Natural killer cell treated with Interleukin-12 subunit alpha and Interleukin-12 subunit beta and Interleukin-15 and Interleukin-18, amount 100 ng/mL, for 72 hours (primary cell): ENCODE results near the gene PLAC8L1. TPM values are rescaled to one million over a fixed set of nuclear protein-coding genes. Genes with fewer than 3 reads are reported as not detected.

Experiments
- ATAC-seq, 2 donors: fragments of 150-1000 bp; cut with Tn5 transposase in 1 of 2; sonication (Bioruptor Pico), chemical (Tn5 transposase) in 1 of 2; 2 replicates each; pipeline ENCODE4 v1.10.0; 2021
- DNase-seq: peaks from one replicate; pipeline ENCODE4 v3.0.0; 2022; ENCODE audit warnings: low spot score
- H3K27ac Mint-ChIP-seq, 2 donors: 1 replicate in 1 of 2; 2 replicates in 1 of 2; pipeline ENCODE4 v1.8.0; 2022; ENCODE audit warnings: mixed read lengths in 2 of 2, mild to moderate bottlenecking in 1 of 2, moderate library complexity in 1 of 2
- H3K27me3 Mint-ChIP-seq, 2 donors: 1 replicate in 1 of 2; 2 replicates in 1 of 2; pipeline ENCODE4 v1.8.0; 2022; ENCODE audit warnings: mixed read lengths in 2 of 2
- H3K36me3 Mint-ChIP-seq: one replicate; pipeline ENCODE4 v1.8.0; 2022; ENCODE audit warnings: mixed read lengths
- H3K4me1 Mint-ChIP-seq, 2 donors: 1 replicate in 1 of 2; 2 replicates in 1 of 2; pipeline ENCODE4 v1.8.0; 2022; ENCODE audit warnings: low read depth in 2 of 2, mixed read lengths in 2 of 2, mild to moderate bottlenecking in 1 of 2
- H3K4me3 Mint-ChIP-seq: one replicate; pipeline ENCODE4 v1.8.0; 2022; ENCODE audit warnings: mixed read lengths
- H3K9me3 Mint-ChIP-seq: 2 replicates; pipeline ENCODE4 v1.8.0; 2022; ENCODE audit warnings: mixed read lengths
- total RNA-seq, 2 donors: library from RNA; stranded (reverse); gene quantifications; one replicate each; pipeline ENCODE4 v1.2.3, GENCODE V29; 2022

Gene PLAC8L1
- total RNA-seq, 2 donors from 2014 or later, result 2.5 TPM; not detected in 1

DNA sequence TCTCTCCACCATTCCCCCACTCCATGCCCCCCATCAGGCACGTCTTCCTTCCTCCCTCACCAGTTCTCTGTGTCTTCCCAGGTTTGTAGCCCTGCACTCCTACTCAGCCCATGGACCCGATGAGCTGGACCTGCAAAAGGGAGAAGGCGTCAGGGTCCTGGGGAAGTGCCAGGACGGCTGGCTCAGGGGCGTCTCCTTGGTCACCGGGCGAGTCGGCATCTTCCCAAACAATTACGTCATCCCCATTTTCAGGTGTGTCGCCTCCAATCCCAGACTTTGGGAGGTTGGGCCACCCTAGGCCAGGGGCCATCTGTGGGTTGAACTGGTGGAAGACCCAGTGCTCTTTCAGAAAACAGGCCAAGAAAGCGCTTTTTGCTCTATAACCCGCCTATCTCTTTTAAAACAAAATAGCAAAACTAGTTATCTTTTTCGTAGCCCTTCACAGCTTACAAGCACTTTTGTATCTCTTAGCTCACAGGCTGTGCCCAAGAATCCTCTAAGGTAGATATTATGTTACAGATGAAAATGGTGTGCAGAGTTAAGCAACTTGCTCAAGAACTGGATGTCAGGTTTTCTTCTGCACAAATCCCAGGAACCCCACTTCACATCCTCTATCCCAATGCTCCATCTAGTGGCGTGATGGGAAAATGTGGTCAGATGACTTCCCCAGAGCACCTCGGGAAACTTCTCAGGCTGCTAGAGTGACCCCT lies 56.2 kb downstream of the PLAC8L1 start:
- ATAC-seq (no peak), DNase-seq (no peak)
- Mint-ChIP-seq H3K4me1 (no peaks in the 10 kb centered on the region), H3K4me3 (no peak overlapping the region), H3K27me3 (peaks cover 21 to 27% of the 10 kb centered on the region in 2 donors), H3K9me3 (no peaks in the 10 kb centered on the region), H3K36me3 (no peaks in the 10 kb centered on the region), H3K27ac (no peak overlapping the region)

DNA sequence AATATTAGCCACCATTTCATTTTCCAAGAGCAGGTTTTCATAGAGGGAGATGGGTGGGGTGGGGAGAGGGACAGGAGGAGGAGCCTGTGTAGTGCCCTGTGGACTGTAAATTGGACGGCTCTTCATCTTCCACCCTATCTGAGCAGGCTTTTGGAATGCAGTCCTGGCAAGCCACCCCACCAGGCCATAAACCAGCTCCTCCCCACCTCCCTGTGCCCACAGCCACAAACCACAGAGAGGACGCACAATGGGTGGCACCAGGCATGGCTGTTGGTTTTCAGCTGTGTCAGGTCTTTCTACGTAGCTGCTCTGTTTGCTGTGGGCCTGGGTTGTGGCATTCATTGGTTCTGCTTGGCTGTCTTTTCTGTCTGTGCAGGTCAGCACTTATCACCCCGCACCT lies 58.0 kb downstream of the PLAC8L1 start:
- no peaks in the 10 kb centered on the region for H3K36me3 Mint-ChIP-seq
- H3K27me3 Mint-ChIP-seq, result peaks cover 19 to 27% of the 10 kb centered on the region in 2 donors
- ATAC-seq (no peak), DNase-seq (no peak)
- H3K4me3 Mint-ChIP-seq, result no peak overlapping the region
- no peak overlapping the region for H3K27ac Mint-ChIP-seq
- peaks cover 0 to 3% of the 10 kb centered on the region in 2 donors for H3K4me1 Mint-ChIP-seq
- H3K9me3 Mint-ChIP-seq, result no peaks in the 10 kb centered on the region

DNA sequence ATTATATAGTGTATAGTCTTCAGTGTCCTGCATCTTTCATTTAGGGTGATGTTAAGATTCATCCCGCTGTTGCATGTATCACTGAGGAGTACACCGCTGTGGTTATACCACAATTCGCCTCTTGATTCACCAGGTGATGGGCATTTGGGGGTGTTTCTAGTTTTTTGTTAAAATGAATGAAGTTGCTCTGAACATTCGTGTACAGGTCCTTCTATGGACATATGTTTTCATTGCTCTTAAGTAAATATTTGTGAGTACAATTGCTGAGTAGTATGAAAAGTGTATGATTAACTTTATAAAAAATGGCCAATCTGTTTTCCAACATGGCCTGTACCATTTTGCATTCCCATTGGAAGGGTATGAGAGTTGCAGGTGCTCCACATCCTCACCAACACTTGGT lies 61.7 kb downstream of the PLAC8L1 start:
- Mint-ChIP-seq H3K4me3 (no peak overlapping the region), H3K4me1 (peaks cover 0 to 8% of the 10 kb centered on the region in 2 donors), H3K27ac (no peak overlapping the region), H3K9me3 (no peaks in the 10 kb centered on the region), H3K27me3 (peaks cover 0 to 6% of the 10 kb centered on the region in 2 donors), H3K36me3 (no peaks in the 10 kb centered on the region)
- DNase-seq, result no peak
- ATAC-seq, result no peak

DNA sequence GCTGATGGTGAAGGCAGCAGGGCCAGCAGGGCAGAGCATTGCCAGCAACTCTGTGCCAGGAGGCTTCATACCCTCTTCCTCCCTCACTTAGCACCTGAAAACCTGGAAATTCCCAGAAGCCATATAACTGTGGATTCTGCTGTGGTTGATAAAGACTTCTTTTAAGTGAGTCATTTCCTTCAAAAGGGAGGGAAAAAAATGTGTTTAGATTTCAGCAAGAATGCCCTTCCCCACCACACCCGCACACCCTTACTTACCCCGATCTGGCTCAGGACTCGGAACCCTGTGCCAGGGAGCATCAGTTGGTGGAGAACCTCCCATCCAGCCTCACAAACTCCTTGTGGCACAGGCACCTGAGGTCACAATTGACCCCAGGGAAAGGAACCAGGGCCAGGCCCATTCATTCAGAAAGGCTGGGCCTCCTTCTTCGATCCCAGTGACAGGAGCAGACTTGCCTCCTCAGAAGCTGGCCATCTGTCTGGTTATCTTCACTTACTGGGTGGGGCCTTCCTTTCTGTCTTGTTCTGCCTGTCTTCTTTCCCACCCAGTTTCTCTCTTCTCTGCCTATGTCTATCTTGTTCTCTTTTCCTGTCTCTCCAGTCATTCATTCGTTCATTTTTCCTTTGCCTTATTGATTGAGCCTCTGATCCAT lies 62.6 kb downstream of the PLAC8L1 start:
- Mint-ChIP-seq H3K4me1 (peaks cover 0 to 8% of the 10 kb centered on the region in 2 donors), H3K4me3 (no peak overlapping the region), H3K27ac (no peak overlapping the region), H3K27me3 (peaks cover 0 to 6% of the 10 kb centered on the region in 2 donors), H3K36me3 (no peaks in the 10 kb centered on the region), H3K9me3 (no peaks in the 10 kb centered on the region)
- no peak for DNase-seq
- peak in 1 of 2 donors; percentile 16 for ATAC-seq

GRCh38 chr5:146041180-146041789 lies 64.1 kb downstream of the PLAC8L1 start:
- DNase-seq (no peak), ATAC-seq (peak in 1 of 2 donors; percentile 15)
- Mint-ChIP-seq H3K36me3 (no peaks in the 10 kb centered on the region), H3K27me3 (peaks cover 0 to 5% of the 10 kb centered on the region in 2 donors), H3K4me1 (peaks cover 0 to 8% of the 10 kb centered on the region in 2 donors), H3K4me3 (no peak overlapping the region), H3K27ac (no peak overlapping the region), H3K9me3 (no peaks in the 10 kb centered on the region)

- no peak overlapping the region for H3K4me3 Mint-ChIP-seq
- DNase-seq (no peak), ATAC-seq (no peak)
- peaks cover 0 to 8% of the 10 kb centered on the region in 2 donors for H3K4me1 Mint-ChIP-seq
- no peak overlapping the region for H3K27ac Mint-ChIP-seq
- no peaks in the 10 kb centered on the region for H3K9me3 Mint-ChIP-seq
- no peaks in the 10 kb centered on the region for H3K36me3 Mint-ChIP-seq
- H3K27me3 Mint-ChIP-seq, result no peaks in the 10 kb centered on the region
Measured at GRCh38 chr5:146040527-146040926, 64.8 kb downstream of the PLAC8L1 start.

- DNase-seq, result no peak
- H3K27ac Mint-ChIP-seq, result no peak overlapping the region
- H3K4me1 Mint-ChIP-seq, result peaks cover 0 to 8% of the 10 kb centered on the region in 2 donors
- no peaks in the 10 kb centered on the region for H3K36me3 Mint-ChIP-seq
- ATAC-seq, result peak; percentile 32 to 52
- H3K27me3 Mint-ChIP-seq, result no peaks in the 10 kb centered on the region
- no peak overlapping the region for H3K4me3 Mint-ChIP-seq
- H3K9me3 Mint-ChIP-seq, result no peaks in the 10 kb centered on the region
Measured at GRCh38 chr5:146039420-146039819, 66.0 kb downstream of the PLAC8L1 start.

- DNase-seq, result no peak
- Mint-ChIP-seq H3K36me3 (no peaks in the 10 kb centered on the region), H3K9me3 (no peaks in the 10 kb centered on the region), H3K4me3 (no peak overlapping the region), H3K4me1 (peaks cover 0 to under 1% of the 10 kb centered on the region in 2 donors), H3K27me3 (no peaks in the 10 kb centered on the region), H3K27ac (no peak overlapping the region)
- no peak for ATAC-seq
Measured at GRCh38 chr5:146034605-146035004, 70.8 kb downstream of the PLAC8L1 start.

Other genes starting within 250 kb of the PLAC8L1 start
- not detected for gene GRXCR2, start 232.6 kb downstream of the PLAC8L1 start, total RNA-seq
- gene SH3RF2, start 169.0 kb downstream of the PLAC8L1 start, total RNA-seq, result under 1 TPM; 0.07 to 0.50 TPM
- gene LARS1, start 77.1 kb upstream of the PLAC8L1 start, total RNA-seq, result 100 to 1,000 TPM; 109 to 118 TPM
- 10 to 100 TPM; 16.6 to 24.7 TPM for gene RBM27, start 98.0 kb upstream of the PLAC8L1 start, total RNA-seq
- not detected for gene POU4F3, start 233.3 kb upstream of the PLAC8L1 start, total RNA-seq